Stimulated activated CD4-positive, alpha-beta T cell treated with anti-CD3 and anti-CD28 coated beads, Interleukin-4, amount 100 ng/mL, for 1 hour (primary cell): ENCODE data around the gene RPL29.

ENCODE experiments used
- DNase-seq: peaks from one replicate; pipeline ENCODE4 v3.0.0-alpha.2; 2020

Gene RPL29

DNA sequence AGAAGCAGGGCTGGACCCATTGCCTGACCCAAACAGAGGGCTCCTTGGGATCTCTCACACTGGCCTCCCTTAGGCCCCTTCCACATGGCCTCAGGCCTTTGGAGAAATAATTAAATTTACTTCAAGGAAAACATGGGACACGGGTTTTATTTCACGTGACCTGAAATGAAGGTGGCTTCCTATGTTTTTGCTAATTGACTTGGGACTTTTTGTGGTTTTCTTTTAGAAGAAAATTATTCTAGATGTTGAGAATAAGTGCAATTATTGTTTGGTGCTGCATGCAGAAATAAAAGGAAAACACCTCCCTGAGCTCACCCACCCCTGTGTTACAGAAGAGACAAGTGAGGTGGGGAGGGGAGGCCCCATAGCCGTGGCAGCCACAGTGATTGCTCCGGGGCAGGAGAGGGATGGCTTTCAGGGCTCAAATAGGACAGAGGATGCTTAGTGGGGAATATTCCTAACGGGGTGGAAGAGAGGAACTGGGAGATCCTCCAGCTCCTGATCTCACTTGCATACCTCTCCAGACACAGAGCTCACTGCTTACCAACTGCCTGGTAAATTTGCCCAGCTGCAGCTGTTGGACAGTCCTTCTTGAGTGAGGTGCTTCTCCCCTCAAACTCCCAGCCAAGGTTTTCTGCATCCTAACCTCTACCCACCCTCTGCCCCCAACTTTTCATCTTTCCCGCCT, 29.2 kb upstream of the RPL29 start:
- no peak for DNase-seq

DNA sequence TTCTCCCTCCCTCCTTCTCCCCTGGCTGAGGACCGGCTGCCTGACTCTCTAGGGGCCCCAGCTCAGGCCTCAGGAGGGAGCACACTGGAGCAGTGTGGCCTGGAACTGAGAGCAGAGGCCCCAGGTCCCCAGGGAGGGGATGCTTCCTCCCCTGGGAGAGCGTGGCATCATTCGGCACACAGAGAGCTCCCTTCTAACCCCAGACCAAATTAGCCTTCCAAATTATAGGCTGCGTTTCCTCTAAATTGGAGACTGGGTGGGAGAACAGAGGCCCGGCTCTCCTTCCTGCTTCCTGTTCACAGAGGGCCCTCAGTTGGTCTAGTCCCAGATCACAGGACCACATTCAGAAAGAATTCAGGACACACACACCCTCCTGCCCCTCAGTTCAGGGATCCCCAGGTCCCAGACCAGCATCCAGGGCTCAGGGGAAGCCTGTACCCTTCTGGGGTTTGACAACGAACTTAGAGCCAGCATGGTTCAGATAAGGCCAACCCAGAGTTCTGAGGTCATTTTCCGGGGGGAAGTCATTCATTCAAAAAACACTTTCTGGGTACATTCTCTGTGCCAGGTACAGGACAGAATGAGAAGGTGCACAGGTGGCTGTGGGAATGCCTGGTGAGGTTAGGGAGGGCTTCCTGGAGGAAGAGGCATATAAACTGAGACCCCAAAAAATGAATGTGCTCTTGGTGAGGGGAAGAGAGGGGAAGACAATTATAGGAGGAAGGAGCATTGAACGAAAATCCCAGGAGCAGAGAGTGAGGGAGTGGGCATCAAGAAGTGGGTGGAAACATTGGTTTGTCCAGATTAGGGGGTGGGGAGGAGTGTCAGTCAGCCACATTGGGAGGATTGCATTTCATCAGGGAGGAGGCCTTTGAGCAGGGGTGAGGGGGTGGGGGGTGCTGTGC, 28.4 kb upstream of the RPL29 start:
- no peak for DNase-seq

DNA sequence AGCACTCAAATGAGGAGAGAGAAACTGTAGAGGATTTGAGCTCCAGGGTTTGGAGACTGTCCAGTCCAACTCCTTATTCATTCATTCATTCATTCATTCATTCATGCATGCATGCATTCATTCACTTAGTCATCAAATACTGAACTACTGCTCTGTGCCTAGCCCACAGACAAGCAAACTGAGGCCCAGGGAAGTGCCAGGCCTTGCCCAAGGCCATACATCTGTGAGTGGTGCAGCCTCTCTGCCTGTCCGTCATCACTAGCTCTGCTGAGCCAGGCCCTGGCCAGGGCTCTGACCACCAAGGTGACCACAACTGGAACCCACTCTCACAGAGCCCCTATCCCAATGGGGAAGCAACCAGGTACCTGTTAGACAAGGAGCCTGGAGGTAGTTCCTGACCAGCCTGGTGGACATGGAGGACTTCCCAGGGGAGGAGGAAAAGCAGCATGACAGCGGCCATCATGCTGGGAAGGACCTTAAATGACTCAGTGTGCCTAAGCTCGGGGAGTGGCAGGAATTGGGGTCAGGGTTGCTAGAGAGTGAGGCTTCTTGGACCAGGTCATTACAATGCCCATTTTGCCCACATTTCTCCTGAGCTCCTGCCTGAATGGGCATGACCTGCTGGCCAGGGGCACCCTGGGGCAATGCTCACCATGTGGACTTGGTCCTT, 27.5 kb upstream of the RPL29 start:
- no peak for DNase-seq

DNA sequence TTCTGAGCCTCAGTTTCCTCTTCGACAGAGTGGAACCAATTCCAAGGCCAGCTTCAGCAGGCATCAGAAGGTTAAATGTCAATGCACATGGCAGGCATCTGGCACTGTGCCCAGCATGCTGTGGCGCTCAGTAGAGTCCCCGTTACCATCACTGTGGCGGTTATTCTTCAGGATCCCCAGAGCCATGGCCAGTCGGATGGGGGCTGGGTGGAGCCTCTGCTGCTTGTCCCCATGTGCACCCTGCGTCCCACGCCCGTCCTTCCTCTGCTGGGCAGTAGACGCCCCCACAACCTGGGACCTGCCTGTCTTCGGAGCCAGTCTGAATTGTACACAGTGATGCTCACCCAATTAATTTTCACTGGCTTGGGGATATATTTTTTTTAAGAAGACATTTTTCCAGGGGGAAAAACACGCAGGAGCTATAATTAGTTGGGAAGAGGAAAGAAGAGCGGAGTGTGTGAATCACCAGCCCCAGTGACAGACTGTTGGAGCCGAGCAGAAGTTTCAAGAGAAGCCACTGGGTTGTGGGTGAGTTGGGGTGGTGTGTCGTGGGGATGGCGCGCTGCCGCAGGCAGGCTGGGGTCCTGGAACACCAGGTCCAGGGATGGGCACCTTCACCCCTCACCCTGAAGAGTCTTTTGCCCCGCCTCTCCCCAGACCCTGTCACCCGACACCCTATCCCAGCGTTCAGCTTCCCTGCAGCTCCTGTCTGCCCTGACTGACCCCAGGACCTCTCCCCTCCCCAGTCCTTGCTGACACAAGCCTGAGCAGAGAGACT, 26.8 kb upstream of the RPL29 start:
- no peak for DNase-seq

DNA sequence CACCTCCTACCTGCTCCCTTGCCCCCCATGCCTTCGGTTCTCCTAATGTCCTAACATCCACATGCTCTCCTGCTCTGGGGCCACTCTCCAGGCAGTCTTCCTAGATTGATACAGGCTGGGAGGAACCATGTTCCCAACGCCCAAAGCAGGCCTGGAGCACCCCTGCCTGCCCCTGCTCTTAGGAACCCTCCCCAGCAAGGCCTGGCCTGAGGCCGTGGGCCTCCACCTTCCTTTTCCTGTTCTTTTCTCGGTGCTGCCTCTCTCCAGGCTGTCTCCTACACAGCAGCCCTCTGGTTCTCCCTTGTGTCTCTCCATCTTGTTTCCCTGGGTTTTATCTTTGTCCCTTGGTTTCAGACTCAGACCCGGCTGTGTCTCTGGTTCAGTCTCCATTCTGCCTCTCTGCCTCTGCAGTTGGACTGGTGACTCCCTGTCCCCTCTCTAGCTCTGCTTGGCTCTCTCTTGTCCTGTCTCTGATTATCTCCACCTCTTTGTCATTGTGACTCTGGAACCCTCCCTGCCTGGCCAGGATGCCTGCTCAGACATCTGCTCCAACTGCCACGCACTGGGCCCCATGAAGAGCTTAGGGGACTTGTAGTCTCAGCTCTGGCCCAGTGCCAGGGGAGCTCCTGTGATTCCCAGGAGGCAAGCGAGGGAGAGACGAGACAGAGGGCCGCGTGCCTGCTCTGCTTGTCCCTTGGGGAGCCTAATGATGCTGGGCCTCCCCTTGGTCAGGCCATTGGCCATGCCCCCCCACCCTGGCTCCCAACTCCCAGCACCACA, 26.0 kb upstream of the RPL29 start:
- no peak for DNase-seq

DNA sequence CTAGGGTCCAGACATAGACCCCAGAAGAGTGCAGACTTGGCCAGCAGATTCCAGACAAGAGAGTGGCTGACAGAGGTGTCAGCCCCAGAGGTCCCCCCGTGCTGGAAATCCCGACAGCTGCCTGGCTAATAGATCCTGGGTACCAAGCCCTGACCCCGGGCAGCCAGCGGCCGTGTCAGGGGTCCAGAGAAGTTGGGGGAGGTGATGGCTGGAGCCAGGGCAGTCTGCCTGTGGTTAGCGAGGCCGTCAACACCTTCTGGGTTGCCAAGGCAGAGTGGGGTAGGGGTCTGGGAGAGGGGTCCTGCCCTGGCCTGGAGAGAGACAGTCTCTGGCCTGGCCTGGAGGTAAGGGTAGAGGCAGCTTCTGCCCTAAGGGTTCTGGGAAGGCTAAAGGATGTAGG, 25.1 kb upstream of the RPL29 start:
- DNase-seq, result no peak

DNA sequence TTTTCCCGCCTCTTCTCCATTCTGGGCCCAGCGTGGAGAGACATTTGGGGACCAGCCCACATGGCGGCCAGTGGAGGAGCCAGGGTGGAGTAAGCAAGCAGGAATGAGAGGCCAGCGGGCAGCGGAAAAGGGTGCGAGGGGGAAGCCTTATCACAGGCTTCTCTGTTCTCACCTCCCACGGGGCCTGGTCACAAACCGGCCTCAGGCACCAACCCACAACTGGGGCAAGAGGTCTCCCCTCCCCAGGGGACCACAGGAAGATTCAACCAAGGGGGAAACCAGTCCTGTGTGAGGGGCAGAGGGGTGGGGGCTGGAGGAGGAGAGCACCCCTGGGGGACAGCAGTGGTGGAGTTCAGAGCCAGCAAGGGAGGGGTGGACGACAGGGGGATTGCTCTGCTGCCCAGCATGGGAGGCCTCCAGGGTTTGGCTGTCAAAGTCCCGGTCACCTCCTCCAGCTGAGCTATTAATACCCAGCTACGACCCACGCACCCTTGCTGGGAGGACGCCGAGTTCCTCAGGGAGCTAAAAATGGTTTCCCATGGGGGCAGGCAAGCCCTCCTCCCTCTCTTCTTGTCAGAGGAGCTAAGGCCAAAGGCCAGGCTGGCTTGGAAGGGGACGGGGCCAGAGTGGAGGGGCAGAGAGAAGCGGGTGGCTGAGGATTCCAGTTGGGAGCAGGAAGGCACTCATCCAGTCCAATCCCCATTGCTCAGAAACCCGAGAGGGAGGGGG, 23.8 kb upstream of the RPL29 start:
- DNase-seq, result no peak

DNA sequence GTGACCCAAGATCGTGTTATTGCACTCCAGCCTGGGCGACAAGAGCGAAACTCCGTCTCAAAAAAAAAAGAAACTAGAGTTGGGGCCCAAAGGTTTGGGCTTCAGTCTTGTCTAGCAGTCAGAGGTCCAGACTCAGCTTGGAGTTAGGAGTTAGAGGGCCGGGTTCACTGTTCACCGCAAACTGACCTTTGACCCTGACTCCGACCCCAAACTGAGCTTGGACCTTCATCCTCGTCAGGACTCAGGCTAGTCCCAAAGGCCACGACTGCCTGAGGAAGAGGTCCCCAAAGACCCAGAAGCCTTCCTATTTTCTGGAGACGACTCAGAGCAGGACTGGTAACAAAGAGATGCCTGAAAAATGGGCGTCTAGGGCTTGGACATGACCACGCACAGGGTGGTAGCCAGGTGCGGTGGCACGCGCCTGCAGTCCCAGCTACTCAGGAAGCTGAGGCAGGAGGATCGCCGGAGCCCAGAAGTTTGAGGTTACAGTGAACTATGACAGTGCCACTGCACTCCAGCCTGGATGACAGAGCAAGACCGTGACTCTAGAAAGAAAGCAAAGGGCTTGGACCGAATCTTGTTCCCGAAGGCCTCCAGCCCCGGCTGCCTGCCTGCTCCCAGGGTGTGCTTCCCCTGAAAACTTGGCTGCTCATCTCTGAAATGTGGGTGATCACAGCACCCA, 22.8 kb upstream of the RPL29 start:
- no peak for DNase-seq

DNA sequence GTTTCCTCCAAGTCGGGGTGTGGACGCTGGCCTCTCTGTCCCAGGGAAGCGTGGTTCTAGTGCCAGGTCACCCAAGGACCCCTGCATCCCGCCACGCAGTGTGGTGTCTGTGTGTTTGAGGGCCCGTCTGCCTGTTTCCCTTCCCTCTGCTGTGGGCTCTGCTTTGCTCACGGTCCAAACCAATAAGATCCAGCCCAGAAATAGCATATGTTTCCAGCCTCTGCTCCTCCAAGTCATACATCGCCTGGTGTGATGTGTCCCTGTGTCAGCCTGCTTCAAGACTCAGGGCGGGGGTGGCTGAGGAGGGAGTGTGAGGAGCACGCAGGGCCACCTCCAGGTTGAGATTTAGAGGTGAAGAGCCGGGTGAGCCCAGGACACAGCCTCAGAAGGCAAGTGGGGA, 21.9 kb upstream of the RPL29 start:
- no peak for DNase-seq

DNA sequence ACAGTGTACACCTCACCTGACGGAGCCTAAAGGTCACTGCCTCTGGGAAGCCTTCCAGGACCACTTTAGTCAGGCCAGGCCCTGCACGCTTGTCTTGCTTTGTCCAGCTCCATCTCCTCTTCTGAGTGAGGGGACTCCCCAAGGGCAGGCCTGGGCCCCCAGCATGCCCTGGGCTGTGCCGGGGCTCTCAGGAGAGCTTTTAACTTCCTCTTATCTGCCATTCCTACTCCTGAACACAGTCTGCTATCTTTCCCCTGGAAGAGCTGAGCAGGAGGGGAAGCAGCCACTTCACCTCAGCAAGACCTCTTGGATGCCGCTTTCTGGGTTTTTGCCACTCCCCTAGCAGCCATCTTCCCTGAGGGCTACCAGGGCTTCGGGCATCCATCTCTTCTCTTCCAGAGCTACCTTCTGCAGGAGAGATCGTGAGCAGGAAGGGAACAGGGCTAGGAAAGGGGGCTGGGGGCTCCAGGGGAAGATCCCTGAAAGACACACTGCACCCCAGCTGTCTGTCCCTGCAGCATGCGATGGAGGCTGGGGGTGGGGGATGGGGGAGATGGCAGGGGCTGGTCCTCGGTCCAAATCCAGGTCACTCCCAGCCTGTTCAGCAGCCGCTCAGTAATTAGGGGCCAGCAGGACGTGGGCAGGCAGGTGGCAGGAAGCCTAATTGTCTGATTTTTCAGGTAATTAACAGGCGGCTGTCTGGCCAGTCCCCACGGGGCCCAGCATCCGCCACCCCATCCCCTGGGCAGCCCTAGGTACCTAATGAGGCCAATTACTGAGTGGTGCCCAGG, 19.9 kb upstream of the RPL29 start:
- DNase-seq, result no peak

DNA sequence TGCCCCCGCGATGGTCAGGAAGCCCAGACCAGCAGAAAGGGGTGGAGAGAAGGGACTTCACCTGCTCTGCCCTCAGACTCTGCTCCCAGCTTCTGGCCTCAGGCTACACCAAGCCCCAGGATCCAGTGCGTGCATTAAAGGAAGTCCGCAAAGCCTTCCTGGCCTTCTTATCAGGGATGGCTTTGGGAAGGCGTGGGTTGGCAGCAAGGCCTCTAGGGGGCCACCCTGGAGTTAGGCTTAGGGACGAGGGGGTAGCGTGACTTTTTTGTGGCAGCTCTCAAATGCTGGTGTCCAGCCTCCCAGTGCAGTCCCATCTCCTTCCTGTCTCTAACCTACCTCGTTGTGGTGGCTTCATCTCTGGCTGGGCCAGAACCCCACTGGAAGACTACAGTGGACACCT, 18.9 kb upstream of the RPL29 start:
- no peak for DNase-seq

DNA sequence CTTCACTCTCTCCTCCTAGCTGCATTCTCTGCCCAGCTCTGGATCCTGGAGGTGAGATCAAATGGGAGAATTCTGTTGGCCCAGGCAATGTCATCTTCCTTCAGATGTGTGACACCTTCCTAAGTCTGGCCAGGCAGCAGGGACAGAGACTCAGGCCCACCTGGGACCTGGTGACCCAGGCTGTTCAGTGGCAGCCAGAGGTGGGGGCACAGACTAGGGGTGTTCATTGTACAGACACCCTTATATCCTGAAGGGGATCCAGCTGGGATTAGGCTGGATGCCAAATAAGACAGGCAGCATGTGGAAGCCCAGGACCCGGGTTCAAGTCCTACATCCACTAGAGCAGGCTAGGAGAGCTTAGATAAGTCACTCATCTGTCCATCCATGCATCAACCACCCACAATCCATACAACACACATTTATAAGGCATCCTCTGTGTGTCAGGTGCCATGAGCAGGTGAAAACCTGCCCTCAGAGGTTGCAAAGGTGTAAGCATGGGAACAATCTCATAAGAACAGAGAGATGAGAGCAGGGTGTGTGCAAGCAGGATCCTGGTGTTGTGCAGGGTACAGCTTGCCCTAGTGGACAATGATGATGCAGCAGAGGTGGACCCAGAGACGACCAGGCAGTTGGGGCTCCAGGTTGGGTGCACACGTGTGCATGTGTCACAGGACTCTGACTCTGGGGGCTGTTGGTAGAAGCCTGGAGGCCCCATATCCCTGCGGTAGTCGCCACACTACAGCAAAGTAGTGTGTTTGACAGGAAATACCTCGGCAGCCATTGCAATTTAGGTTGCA, 18.3 kb upstream of the RPL29 start:
- no peak for DNase-seq

DNA sequence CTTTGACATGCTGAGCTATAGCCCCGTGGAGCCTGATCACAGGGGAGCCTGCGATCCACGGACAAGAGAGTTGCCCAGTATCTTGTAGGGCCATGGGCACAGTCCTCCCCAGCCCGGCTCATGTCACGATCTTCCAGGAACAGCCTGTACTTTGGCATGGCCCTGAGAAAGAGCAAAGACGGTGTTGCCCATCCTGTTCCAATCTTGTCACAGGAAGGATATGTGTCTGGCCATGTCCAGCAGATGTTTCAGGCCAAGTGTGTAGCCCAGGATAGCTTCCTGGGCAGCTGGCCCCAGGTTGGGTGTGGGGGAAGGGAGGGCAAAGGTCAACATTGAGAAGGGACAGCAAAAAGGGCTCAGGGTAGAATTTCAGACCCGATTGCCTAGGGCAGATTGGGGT, 17.0 kb upstream of the RPL29 start:
- no peak for DNase-seq

DNA sequence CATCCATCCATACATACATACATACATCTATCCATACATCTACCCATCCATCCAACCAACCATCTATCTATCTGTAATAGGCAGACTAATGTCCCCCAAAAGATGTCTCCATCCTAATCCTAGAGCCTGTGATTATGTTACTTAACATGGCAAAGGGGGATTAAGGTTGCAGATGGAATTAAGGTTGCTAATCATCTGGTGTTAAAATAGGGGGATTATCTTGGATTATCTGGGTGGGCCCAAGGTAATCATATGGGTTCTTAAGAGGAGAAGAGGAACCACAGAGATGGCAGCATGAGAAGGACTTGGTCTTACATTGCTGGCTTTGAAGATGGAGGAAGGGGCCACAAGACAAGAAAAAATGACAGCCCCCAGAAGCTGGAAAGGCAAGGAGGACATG, 14.7 kb upstream of the RPL29 start:
- DNase-seq, result no peak

DNA sequence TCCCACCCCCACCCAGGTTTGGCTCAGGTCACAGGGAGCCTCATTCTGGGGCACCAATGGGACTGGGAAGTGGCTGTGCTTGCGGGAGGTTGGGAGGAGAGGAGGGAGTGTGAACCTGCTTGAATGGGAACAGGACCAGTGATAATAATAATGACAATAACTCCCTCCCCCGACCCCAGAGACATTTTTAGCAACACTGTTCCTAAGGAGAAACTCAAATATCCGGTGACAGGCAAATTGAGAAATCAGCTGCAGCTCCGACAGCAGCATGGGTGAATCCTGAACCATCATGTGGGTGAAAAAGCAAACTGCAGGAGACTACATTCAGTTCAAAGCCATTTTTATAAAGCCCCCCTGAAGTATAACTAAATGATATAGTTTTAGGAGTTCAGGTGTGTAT, 11.6 kb upstream of the RPL29 start:
- DNase-seq, result no peak

DNA sequence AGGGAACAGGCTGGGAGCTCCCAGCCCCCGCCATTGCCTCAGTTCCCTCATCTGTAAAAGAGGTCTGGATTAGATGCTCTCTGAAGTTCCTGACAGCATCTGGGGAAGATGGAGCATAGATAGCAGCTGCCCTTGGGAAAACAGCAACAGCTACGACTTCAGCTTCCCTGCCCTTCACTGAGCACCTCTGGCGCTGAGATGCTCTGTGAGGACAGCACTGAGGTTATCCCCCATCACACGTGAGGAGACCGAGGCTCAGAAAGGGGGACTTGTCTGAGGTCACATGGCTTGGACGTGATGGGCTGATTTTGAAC, 11.1 kb upstream of the RPL29 start:
- DNase-seq, result no peak

DNA sequence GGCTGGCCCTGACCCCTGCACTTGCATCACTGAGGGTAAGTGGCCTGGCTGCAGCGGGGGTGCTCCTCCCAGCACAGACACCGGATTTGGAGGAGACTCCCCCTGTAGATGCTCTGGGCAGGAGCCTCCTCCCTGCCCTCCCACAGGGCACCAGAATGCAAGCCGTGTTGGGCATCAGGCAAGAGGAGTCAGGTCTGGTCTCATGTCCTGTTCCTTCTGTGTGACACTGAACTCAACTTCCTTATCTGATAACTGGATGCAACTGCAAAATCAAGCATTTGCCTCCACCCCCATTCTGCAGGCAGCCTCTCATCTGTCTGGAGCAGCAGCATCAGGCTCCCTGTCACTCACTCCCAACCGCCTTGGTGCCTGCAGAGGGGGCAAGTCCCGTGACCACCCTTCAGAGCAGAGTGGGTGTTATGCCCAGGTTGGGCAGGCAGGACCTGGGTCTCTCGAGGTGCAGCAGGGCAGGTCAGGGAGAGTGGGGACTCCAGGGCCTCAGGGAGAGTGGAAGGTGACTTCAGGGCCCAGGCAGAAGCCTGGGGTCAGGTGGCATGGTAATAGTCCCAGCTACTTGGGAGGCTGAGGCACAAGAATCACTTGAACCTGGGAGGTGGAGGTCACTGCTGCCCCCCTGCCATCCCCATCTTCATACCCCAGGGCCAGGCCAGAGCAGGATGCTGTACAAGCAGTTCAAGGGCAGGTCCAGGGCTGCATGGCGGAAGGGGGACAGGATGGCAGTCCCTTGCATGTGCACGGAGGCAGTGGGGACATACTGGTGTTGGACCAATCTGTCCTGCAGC, 10.5 kb upstream of the RPL29 start:
- no peak for DNase-seq

DNA sequence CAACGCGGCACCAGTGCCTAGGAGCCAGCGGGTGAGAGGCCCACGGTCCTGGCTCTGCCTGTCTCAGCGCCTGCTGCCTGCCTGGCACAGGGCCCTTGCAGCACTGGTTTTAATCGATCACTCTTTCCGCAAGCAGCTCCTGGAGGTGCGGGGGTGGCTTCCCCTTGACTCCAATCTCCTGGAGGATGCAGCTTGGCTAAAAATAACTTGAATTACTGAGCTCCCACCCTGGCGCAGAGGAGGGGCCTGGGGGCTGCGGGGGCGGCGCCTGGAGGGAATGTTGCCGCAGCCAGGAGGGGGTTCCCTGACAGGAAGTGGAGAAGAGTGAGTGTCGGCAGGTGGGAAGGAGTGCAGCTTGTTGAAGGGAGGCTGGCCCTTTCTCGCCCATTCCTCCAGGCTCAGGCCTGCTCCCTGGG, 9.9 kb upstream of the RPL29 start:
- no peak for DNase-seq
